Breast epithelium (tissue), 3 donors: ENCODE results near the gene MXRA8.

Experiments
- POLR2A ChIP-seq: fragments of 450-650 bp; IDR thresholded peaks from one replicate; pipeline ENCODE4 v1.6.1; 2016; ENCODE audit warnings: antibody characterized with exemption, mild to moderate bottlenecking, moderate library complexity
- TF ChIP-seq, protein P1 (sequence below), 3 donors: fragments of 450-650 bp; IDR thresholded peaks; one replicate each; pipeline ENCODE4 v1.5.1; 2016 to 2017; ENCODE audit warnings: antibody characterized with exemption in 3 of 3, mild to moderate bottlenecking in 3 of 3, moderate library complexity in 3 of 3

GRCh38 chr1:1355416-1355815 lies 2.9 kb downstream of the MXRA8 start:
- TF ChIP-seq, protein P1, sequence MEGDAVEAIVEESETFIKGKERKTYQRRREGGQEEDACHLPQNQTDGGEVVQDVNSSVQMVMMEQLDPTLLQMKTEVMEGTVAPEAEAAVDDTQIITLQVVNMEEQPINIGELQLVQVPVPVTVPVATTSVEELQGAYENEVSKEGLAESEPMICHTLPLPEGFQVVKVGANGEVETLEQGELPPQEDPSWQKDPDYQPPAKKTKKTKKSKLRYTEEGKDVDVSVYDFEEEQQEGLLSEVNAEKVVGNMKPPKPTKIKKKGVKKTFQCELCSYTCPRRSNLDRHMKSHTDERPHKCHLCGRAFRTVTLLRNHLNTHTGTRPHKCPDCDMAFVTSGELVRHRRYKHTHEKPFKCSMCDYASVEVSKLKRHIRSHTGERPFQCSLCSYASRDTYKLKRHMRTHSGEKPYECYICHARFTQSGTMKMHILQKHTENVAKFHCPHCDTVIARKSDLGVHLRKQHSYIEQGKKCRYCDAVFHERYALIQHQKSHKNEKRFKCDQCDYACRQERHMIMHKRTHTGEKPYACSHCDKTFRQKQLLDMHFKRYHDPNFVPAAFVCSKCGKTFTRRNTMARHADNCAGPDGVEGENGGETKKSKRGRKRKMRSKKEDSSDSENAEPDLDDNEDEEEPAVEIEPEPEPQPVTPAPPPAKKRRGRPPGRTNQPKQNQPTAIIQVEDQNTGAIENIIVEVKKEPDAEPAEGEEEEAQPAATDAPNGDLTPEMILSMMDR (IDR thresholded peaks at IDR 0.05) = no peak
- TF ChIP-seq POLR2A = no peak
